ENCODE measurements around the gene THAP7. TPM values are rescaled to one million over a fixed set of nuclear protein-coding genes. Genes with fewer than 3 reads are reported as not detected.
A peak's percentile ranks its signal among the peaks of the same experiment; 100 is the strongest.

Gene THAP7
- total and polyA plus RNA-seq, 9 of the 15 experiments (the other 6 are each of a cell fraction or from before 2014, with no cell fraction given): 7.9 to 263 (median 84.1) TPM

DNA sequence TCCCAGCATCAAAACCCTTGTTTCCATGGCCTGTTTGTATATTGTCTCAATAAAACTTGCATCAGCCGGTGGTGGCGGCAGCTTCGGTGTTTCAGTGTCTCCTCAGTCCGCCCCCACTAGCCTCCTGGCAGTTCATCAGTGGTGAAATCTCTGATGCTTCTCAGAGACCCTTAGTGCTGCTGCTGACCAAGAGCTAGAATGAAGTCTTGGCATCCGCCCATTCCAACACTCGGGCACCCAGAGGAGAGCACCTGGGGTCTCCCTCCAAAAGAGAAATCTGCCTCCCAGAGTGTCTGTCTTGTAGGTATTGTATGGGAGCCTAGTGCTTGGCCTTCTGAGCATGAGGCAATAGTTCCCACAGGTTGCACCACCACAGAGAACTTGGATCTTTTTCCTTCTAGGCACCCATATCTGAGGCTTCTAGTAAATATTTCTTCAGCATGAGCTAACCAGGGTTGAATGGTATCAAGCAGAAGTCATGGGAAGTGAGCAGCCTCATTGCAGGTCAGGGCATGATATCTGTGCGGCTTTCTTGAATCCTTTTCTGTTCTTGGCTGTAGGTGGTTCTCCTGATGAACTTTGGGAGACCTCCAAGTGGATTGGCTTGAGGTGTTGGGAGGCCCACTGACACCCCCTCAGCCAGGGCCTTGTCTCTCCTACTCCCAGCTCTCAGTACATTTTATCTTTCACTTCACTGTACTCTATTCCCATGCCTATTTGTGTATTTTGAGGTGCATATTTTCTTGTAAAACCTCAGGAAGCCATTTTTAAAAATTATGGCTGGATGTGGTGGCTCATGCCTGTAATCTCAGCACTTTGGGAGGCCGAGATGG, 48.0 kb downstream of the THAP7 start (continued):
- TF ChIP-seq, protein P1, sequence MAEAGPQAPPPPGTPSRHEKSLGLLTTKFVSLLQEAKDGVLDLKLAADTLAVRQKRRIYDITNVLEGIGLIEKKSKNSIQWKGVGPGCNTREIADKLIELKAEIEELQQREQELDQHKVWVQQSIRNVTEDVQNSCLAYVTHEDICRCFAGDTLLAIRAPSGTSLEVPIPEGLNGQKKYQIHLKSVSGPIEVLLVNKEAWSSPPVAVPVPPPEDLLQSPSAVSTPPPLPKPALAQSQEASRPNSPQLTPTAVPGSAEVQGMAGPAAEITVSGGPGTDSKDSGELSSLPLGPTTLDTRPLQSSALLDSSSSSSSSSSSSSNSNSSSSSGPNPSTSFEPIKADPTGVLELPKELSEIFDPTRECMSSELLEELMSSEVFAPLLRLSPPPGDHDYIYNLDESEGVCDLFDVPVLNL (CRISPR knock-in tag; IDR thresholded peaks at IDR 0.05; ENCODE audit: low read depth): 0 out of 2 replicates have a peak, but pooled peaks have one; percentile 7
- TF ChIP-seq NFATC3 (IDR thresholded peaks at IDR 0.05): no peak
- TF ChIP-seq, protein P2, sequence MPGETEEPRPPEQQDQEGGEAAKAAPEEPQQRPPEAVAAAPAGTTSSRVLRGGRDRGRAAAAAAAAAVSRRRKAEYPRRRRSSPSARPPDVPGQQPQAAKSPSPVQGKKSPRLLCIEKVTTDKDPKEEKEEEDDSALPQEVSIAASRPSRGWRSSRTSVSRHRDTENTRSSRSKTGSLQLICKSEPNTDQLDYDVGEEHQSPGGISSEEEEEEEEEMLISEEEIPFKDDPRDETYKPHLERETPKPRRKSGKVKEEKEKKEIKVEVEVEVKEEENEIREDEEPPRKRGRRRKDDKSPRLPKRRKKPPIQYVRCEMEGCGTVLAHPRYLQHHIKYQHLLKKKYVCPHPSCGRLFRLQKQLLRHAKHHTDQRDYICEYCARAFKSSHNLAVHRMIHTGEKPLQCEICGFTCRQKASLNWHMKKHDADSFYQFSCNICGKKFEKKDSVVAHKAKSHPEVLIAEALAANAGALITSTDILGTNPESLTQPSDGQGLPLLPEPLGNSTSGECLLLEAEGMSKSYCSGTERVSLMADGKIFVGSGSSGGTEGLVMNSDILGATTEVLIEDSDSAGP (CRISPR knock-in tag; IDR thresholded peaks at IDR 0.05): no peak
- TF ChIP-seq, protein P3, sequence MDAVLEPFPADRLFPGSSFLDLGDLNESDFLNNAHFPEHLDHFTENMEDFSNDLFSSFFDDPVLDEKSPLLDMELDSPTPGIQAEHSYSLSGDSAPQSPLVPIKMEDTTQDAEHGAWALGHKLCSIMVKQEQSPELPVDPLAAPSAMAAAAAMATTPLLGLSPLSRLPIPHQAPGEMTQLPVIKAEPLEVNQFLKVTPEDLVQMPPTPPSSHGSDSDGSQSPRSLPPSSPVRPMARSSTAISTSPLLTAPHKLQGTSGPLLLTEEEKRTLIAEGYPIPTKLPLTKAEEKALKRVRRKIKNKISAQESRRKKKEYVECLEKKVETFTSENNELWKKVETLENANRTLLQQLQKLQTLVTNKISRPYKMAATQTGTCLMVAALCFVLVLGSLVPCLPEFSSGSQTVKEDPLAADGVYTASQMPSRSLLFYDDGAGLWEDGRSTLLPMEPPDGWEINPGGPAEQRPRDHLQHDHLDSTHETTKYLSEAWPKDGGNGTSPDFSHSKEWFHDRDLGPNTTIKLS (IDR thresholded peaks at IDR 0.05; ENCODE audit: borderline replicate concordance, low read depth): no peak
- TF ChIP-seq ZNF551 (CRISPR knock-in tag; IDR thresholded peaks at IDR 0.05): no peak
- TF ChIP-seq, protein P4, sequence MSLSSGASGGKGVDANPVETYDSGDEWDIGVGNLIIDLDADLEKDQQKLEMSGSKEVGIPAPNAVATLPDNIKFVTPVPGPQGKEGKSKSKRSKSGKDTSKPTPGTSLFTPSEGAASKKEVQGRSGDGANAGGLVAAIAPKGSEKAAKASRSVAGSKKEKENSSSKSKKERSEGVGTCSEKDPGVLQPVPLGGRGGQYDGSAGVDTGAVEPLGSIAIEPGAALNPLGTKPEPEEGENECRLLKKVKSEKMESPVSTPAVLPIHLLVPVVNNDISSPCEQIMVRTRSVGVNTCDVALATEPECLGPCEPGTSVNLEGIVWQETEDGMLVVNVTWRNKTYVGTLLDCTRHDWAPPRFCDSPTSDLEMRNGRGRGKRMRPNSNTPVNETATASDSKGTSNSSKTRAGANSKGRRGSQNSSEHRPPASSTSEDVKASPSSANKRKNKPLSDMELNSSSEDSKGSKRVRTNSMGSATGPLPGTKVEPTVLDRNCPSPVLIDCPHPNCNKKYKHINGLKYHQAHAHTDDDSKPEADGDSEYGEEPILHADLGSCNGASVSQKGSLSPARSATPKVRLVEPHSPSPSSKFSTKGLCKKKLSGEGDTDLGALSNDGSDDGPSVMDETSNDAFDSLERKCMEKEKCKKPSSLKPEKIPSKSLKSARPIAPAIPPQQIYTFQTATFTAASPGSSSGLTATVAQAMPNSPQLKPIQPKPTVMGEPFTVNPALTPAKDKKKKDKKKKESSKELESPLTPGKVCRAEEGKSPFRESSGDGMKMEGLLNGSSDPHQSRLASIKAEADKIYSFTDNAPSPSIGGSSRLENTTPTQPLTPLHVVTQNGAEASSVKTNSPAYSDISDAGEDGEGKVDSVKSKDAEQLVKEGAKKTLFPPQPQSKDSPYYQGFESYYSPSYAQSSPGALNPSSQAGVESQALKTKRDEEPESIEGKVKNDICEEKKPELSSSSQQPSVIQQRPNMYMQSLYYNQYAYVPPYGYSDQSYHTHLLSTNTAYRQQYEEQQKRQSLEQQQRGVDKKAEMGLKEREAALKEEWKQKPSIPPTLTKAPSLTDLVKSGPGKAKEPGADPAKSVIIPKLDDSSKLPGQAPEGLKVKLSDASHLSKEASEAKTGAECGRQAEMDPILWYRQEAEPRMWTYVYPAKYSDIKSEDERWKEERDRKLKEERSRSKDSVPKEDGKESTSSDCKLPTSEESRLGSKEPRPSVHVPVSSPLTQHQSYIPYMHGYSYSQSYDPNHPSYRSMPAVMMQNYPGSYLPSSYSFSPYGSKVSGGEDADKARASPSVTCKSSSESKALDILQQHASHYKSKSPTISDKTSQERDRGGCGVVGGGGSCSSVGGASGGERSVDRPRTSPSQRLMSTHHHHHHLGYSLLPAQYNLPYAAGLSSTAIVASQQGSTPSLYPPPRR (CRISPR knock-in tag; IDR thresholded peaks at IDR 0.05; ENCODE audit: borderline replicate concordance): no peak; the same call in 1 of the 2 replicates
- peak; percentile 76 for TF ChIP-seq RBM39 (optimal IDR thresholded peaks at IDR 0.05; ENCODE audit: low read depth, low read length)
- TF ChIP-seq, protein P5, sequence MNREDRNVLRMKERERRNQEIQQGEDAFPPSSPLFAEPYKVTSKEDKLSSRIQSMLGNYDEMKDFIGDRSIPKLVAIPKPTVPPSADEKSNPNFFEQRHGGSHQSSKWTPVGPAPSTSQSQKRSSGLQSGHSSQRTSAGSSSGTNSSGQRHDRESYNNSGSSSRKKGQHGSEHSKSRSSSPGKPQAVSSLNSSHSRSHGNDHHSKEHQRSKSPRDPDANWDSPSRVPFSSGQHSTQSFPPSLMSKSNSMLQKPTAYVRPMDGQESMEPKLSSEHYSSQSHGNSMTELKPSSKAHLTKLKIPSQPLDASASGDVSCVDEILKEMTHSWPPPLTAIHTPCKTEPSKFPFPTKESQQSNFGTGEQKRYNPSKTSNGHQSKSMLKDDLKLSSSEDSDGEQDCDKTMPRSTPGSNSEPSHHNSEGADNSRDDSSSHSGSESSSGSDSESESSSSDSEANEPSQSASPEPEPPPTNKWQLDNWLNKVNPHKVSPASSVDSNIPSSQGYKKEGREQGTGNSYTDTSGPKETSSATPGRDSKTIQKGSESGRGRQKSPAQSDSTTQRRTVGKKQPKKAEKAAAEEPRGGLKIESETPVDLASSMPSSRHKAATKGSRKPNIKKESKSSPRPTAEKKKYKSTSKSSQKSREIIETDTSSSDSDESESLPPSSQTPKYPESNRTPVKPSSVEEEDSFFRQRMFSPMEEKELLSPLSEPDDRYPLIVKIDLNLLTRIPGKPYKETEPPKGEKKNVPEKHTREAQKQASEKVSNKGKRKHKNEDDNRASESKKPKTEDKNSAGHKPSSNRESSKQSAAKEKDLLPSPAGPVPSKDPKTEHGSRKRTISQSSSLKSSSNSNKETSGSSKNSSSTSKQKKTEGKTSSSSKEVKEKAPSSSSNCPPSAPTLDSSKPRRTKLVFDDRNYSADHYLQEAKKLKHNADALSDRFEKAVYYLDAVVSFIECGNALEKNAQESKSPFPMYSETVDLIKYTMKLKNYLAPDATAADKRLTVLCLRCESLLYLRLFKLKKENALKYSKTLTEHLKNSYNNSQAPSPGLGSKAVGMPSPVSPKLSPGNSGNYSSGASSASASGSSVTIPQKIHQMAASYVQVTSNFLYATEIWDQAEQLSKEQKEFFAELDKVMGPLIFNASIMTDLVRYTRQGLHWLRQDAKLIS (CRISPR knock-in tag; IDR thresholded peaks at IDR 0.05): no peak
- TF ChIP-seq, protein P6, sequence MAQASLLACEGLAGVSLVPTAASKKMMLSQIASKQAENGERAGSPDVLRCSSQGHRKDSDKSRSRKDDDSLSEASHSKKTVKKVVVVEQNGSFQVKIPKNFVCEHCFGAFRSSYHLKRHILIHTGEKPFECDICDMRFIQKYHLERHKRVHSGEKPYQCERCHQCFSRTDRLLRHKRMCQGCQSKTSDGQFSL (CRISPR knock-in tag; IDR thresholded peaks at IDR 0.05): peak; percentile 45; the same call in 1 of the 2 replicates
- TF ChIP-seq, protein P6 (tag; IDR thresholded peaks at IDR 0.05): no peak
- TF ChIP-seq ARHGAP35 (IDR thresholded peaks at IDR 0.05; ENCODE audit: partially characterized antibody): peak; percentile 35
